HFFc6 (cell line): ENCODE data around the gene B3GNT2. TPM values are rescaled to one million over a fixed set of nuclear protein-coding genes. Genes with fewer than 3 reads are reported as not detected.

Experiments
- DNase-seq: peaks from one replicate; pipeline ENCODE4 v3.0.0-alpha.2; 2018
- H3K27ac Mint-ChIP-seq: 2 replicates; pipeline ENCODE4 v1.8.0; 2020; ENCODE audit warnings: mild to moderate bottlenecking, mixed read lengths
- H3K27me3 Mint-ChIP-seq: 2 replicates; pipeline ENCODE4 v1.8.0; 2021; ENCODE audit warnings: mild to moderate bottlenecking, moderate library complexity, mixed read lengths; ENCODE audit not compliant: insufficient read depth
- H3K36me3 Mint-ChIP-seq: 2 replicates; pipeline ENCODE4 v1.8.0; 2021; ENCODE audit warnings: low read depth, mixed read lengths
- H3K4me1 Mint-ChIP-seq: 2 replicates; pipeline ENCODE4 v1.8.0; 2020; ENCODE audit warnings: low read depth, mixed read lengths
- H3K4me3 Mint-ChIP-seq: 2 replicates; pipeline ENCODE4 v1.8.0; 2020; ENCODE audit warnings: mild to moderate bottlenecking, moderate library complexity, mixed read lengths
- H3K9me3 Mint-ChIP-seq: 2 replicates; pipeline ENCODE4 v1.8.0; 2020; ENCODE audit warnings: mild to moderate bottlenecking, mixed read lengths
- total RNA-seq, 6 experiments: library from RNA; stranded (reverse); fragmentation: NEBNext Ultra II Directional; extraction: Animal tissue kit (Norgen Biotek cat#: 25700); gene quantifications; 2 replicates in 1 of 6; 3 replicates in 5 of 6; pipeline ENCODE4 v1.2.3, GENCODE V29; 2021
- TF ChIP-seq, protein P1 (sequence below): fragments of 200-600 bp; sonication (generic); IDR thresholded peaks from 2 replicates; pipeline ENCODE4 v1.5.0; 2021; ENCODE audit warnings: antibody characterized with exemption, mild to moderate bottlenecking

The B3GNT2 gene
- total RNA-seq, 6 experiments from 2014 or later: 12.5 to 16.7 (median 15.1) TPM

DNA sequence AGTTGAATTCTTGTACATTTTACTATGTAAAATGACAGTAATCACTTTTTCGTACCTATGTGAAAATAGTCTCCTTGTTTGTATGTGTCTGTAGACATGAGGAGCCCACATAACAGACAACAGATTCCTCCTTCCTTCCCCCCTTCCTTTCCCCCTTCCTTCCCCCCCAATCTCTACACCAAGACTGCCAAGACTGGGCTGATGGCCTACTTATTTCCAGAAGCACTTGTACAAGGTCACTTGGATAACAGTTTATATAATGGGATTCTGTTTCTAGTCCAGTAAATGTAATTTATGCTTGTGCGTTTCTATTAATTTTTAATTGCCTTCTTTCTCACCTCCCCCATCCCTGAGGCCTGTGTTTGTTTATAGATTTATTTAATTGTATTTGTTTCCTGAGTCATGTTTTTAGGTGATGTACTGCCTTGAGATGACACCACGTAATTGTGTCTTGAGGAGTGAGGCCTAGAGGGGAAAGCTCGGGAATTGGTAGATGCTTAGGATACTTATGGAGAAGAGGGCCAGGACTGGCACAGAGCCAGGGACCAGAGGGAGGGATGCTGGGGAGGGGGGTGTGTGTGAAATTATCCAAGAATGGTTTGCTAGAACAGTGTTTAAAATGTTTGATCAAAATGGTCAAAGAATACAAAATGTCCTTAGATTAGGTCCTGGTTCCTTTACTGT lies 12.3 kb downstream of the B3GNT2 start:
- Mint-ChIP-seq H3K4me3 (no peak overlapping the region), H3K27ac (no peak overlapping the region), H3K4me1 (no peaks in the 10 kb centered on the region), H3K27me3 (no peaks in the 10 kb centered on the region; the same call in 1 of the 2 replicates), H3K9me3 (no peaks in the 10 kb centered on the region; the same call in 1 of the 2 replicates), H3K36me3 (peaks cover 14% of the 10 kb centered on the region; the same call in 1 of the 2 replicates)
- no peak for DNase-seq
- TF ChIP-seq, protein P1, sequence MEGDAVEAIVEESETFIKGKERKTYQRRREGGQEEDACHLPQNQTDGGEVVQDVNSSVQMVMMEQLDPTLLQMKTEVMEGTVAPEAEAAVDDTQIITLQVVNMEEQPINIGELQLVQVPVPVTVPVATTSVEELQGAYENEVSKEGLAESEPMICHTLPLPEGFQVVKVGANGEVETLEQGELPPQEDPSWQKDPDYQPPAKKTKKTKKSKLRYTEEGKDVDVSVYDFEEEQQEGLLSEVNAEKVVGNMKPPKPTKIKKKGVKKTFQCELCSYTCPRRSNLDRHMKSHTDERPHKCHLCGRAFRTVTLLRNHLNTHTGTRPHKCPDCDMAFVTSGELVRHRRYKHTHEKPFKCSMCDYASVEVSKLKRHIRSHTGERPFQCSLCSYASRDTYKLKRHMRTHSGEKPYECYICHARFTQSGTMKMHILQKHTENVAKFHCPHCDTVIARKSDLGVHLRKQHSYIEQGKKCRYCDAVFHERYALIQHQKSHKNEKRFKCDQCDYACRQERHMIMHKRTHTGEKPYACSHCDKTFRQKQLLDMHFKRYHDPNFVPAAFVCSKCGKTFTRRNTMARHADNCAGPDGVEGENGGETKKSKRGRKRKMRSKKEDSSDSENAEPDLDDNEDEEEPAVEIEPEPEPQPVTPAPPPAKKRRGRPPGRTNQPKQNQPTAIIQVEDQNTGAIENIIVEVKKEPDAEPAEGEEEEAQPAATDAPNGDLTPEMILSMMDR: no peak

DNA sequence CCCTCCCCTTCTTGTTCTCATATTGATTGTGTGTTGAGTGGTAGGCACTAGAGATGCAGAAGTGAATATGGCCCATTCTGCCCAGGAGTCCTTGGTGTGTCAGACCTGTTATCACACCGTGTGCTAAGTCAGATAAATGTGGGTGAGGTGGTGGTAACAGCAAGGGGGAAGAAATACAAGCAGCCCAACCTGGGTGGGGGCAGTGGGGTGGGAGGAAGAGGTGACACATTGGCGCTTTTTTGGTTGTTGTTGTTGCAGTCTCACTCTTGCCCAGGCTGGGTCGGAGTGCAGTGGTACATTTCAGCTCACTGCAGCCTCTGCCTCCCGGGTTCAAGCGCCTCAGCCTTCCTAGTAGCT lies 12.8 kb downstream of the B3GNT2 start:
- no peaks in the 10 kb centered on the region; the same call in 1 of the 2 replicates for H3K4me1 Mint-ChIP-seq
- H3K27me3 Mint-ChIP-seq: no peaks in the 10 kb centered on the region; the same call in 1 of the 2 replicates
- no peaks in the 10 kb centered on the region; the same call in 1 of the 2 replicates for H3K9me3 Mint-ChIP-seq
- no peak for DNase-seq
- no peak overlapping the region for H3K4me3 Mint-ChIP-seq
- TF ChIP-seq, protein P1: no peak
- H3K36me3 Mint-ChIP-seq: peaks cover 18% of the 10 kb centered on the region
- H3K27ac Mint-ChIP-seq: no peak overlapping the region

DNA sequence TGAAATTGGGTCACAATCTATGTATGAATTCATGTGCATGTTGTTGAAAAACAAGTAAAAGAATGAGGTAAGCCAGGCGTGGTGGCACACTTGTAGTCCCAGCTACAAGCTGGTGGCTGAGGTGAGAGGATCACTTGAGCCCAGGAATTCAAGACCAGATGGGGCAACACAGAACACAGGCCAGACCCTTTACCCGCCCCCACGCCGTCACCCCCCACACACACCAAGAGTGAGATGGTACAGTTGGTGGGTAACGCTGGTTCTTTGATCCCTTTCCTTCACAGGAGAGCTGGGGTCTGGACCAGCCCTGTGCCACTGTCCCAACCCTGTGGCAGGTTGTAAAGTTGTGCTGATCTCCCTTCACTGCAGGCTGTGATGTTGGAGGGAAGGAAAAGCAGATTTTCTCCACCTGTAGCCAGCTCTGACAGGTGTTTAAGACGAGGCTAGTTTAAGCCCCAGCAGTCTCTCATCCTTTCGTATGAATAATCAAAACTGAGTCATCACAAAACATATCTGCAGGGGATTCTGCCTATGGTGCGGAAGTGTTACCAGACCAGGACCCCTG lies 13.6 kb downstream of the B3GNT2 start:
- Mint-ChIP-seq H3K36me3 (peaks cover 20% of the 10 kb centered on the region), H3K27me3 (no peaks in the 10 kb centered on the region; the same call in 1 of the 2 replicates), H3K4me1 (no peaks in the 10 kb centered on the region; the same call in 1 of the 2 replicates), H3K4me3 (no peak overlapping the region), H3K9me3 (no peaks in the 10 kb centered on the region; the same call in 1 of the 2 replicates), H3K27ac (no peak overlapping the region)
- TF ChIP-seq, protein P1: no peak
- DNase-seq: no peak

DNA sequence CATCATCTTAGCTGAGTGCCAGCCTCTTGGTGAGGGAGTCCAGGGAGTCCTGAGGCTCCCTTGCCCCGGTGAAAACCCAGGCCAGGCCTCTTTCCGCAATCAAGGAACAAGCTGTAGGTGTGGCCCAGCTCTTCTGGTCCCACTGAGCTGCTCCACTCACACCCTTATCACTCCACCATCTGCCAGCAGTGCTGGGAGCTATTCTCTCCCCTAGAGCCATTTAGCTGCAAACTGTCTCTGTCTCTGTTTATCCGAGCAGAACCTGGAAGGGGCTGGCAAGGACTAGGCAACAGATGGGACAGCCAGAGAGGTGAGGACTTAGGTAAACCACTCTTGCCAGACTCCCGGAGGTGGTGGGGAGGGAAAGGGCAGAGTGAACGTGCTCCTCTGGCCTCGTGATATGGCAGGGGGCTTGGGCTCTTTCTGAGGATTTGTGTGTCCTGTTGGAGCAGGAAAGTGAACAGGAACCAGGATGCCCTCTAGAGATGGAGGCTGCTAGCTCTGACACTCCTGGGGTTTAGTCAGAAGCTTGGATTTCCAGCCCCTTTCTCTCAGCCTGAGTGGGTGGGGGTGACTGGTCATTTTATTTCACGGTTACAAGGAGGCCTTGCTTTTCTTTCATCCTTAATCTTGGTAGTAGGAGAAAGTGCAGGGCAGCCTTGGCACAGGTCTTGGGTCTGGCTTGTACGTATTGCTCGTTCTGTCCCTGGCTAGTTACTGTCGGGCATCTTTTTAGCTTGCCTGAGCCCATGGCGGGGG lies 19.6 kb downstream of the B3GNT2 start:
- H3K4me1 Mint-ChIP-seq: peaks cover 52% of the 10 kb centered on the region
- no peak for DNase-seq
- TF ChIP-seq, protein P1: no peak
- H3K27me3 Mint-ChIP-seq: no peaks in the 10 kb centered on the region
- peaks cover 9% of the 10 kb centered on the region for H3K9me3 Mint-ChIP-seq
- peaks cover 28% of the 10 kb centered on the region for H3K36me3 Mint-ChIP-seq
- peak overlapping the region; percentile 61 for H3K27ac Mint-ChIP-seq
- no peak overlapping the region for H3K4me3 Mint-ChIP-seq

DNA sequence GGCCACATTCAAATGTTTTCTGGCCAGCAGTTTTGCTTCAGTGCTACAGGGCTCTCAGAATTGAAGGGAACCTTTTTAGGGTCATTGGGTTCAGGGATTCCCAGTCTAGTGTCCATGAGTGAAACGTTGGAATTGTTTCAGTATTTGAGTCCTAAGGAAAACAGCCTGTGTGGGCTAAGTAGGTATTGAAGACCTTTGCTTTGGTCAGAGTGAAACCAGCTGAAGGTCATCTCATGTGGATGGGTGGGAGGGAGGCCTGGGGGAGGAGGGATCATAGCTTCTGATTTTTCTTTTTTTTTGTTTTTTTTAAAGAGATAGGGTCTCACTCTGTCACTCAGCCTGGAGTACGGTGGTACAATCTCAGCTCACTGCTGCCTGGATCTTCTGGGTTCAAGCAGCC lies 20.2 kb downstream of the B3GNT2 start:
- Mint-ChIP-seq H3K27me3 (no peaks in the 10 kb centered on the region), H3K4me3 (peak overlapping the region; percentile 55; the same call in 1 of the 2 replicates), H3K36me3 (peaks cover 28% of the 10 kb centered on the region), H3K27ac (peak overlapping the region; percentile 81), H3K4me1 (peaks cover 59% of the 10 kb centered on the region), H3K9me3 (peaks cover 9% of the 10 kb centered on the region)
- TF ChIP-seq, protein P1: no peak
- no peak for DNase-seq
